GM12875 (cell line): ENCODE data around the gene SH3GLB2.

ENCODE experiments used
- H3K4me3 ChIP-seq: one replicate; pipeline ENCODE4 v1.5.1; 2011; ENCODE audit warnings: low read depth, low read length, control low read depth
- TF ChIP-seq, protein P1 (sequence below): IDR thresholded peaks from 2 replicates; pipeline ENCODE4 v1.5.1; 2011; ENCODE audit warnings: low read depth, mild to moderate bottlenecking, control low read depth, inconsistent platforms, low read length, moderate library complexity, borderline replicate concordance; ENCODE audit not compliant: insufficient read depth

SH3GLB2 gene

DNA sequence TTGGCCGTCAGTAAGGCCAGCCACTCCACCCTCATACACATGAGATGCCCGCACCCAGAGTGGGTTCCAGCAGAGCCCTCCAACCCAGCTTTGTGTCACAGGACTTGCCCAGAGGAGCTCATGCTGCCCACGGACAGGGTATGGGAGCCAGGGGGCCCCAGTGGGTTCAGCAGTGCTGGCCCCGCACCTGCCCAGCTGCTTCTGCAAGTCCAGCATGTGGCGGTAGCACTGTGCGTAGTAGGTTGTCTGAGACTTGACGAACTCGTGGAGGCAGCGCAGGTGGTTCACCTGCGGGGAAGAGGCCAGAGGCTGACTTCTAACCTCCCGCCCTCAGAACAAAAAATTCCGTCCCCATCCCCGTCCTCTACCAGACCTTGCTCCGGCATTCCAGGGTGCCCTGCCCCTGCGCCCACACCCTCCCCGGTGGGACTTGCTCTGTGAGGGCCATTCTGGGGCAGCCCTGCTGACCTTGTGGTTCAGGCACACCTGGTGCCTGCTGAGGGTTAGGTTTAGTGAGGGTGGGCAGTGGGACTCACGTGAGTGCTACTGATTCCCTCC is 18.5 kb downstream of the SH3GLB2 start:
- H3K4me3 ChIP-seq: no peak overlapping the region
- TF ChIP-seq, protein P1, sequence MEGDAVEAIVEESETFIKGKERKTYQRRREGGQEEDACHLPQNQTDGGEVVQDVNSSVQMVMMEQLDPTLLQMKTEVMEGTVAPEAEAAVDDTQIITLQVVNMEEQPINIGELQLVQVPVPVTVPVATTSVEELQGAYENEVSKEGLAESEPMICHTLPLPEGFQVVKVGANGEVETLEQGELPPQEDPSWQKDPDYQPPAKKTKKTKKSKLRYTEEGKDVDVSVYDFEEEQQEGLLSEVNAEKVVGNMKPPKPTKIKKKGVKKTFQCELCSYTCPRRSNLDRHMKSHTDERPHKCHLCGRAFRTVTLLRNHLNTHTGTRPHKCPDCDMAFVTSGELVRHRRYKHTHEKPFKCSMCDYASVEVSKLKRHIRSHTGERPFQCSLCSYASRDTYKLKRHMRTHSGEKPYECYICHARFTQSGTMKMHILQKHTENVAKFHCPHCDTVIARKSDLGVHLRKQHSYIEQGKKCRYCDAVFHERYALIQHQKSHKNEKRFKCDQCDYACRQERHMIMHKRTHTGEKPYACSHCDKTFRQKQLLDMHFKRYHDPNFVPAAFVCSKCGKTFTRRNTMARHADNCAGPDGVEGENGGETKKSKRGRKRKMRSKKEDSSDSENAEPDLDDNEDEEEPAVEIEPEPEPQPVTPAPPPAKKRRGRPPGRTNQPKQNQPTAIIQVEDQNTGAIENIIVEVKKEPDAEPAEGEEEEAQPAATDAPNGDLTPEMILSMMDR: no peak

DNA sequence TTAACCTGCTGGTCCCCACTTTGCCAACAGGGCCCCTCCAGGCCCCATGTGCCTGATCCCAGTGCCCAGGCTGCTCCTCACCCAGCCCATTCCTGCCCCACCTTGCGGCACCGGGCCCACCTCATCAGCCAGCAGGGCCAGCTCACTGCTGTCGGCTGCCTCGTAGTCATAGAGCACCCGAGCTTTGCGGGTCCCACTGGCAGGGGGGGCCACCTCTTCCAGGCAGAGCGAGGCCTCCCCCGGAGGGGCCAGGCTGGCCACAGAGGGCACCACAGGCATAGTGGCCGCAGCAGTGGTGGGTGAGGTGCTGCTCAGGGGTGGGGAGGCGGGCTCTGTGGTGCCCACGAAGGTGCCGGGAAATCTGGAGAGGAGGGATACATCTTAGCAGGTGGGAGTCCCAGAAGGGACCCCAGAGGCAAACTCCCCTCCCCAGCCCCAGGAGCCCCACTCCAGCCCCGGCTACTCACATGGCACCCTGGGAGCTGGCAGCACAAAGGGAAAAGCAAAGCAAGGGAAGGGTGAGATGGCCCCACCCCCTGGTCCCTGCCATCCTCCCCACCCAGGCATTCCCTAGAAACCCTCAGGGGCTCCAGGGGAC is 19.0 kb downstream of the SH3GLB2 start:
- no peak overlapping the region for H3K4me3 ChIP-seq
- TF ChIP-seq, protein P1: no peak

DNA sequence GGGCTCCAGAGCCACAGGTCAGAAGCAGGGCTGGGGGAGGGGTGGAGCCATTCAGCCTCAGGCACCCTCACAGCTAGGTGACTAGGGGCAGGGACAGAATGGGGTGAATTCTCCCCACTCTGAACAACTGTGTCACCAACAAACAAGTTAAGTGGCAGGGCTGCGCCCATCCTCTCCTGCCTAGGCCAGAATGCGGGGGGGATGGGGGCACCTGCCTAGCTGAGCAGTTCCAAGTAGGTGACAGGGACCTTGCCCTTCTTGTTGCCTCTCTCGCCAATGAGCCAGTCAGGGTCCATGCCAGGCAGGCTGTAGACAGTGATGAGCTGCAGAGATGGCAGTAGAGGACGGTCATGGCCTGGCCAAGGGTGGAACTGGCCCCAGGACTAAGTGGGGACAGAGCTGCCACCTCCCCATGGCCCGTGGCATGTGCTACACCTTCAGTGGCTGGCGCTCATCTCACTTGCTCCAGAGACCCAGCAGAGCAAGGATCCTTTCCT is 19.6 kb downstream of the SH3GLB2 start:
- TF ChIP-seq, protein P1: no peak
- no peak overlapping the region for H3K4me3 ChIP-seq

DNA sequence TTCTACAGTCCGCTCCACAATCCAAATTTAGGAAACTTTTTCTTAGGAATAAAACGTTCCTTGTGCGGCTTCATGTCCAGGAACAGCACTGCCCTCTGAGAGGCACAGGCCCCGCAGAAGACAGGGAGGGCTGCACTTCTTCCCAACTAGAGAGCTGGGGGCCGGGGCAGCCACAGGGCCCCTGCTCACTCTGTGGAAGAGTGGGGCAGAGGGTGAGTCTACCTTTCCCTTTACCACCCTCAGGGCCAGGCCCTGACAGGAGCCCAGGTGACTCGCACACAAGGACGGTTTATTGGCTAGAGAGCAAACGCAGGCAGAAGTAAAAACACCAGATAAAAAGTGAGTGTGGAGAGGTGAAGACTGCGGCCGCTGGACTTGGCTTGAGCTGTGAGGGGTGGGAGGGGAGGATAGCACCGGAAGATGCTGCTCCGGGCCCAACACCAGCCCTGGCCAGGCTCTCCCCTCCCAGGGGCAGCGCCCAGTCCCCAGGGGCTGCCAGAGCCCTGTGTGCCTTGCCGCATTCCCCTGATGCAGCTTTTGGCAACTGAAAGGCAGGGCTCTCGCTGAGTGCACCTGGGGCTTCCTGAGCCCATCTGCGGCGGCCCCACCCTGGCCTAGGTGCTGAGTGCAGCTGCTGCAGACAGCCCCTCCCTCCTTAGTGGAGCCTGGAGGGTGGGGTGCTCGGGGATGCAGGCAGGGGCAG is 20.2 kb downstream of the SH3GLB2 start:
- no peak overlapping the region for H3K4me3 ChIP-seq
- TF ChIP-seq, protein P1: no peak

DNA sequence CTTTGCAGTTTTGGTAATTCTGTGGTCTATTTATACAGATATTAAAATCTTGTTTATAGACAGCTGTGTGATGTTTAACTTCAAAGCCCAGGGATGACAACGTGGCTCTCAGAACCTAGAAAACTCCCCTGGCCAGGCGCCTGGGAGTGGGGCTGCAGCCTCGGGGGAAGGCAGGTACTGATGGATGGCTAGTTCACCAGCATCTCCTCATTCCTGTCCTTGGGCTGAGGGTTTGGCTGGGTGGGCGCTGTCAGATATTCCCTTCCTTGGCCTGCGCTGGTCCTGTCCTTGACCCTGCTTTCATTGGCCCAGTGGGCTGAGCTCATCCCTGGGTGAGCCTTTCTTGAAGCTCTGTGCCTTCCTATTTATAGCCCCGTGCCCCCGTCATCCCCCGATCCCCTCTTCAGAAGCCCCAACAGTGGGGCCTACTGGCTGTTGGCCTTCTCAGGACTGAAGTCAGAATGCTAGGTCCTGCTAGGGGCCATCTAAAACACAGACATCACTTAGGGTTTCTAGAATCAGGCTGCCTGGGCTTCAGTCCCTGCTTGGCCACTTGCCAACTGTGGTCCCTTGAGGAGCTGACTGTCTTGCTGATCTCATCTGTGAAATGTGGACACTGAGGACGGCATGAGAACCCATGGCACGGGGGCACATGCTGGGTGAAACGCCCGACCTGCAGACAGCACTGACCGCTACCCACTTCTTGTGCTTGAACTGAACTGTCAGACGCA is 20.9 kb downstream of the SH3GLB2 start:
- H3K4me3 ChIP-seq: no peak overlapping the region
- TF ChIP-seq, protein P1: no peak

DNA sequence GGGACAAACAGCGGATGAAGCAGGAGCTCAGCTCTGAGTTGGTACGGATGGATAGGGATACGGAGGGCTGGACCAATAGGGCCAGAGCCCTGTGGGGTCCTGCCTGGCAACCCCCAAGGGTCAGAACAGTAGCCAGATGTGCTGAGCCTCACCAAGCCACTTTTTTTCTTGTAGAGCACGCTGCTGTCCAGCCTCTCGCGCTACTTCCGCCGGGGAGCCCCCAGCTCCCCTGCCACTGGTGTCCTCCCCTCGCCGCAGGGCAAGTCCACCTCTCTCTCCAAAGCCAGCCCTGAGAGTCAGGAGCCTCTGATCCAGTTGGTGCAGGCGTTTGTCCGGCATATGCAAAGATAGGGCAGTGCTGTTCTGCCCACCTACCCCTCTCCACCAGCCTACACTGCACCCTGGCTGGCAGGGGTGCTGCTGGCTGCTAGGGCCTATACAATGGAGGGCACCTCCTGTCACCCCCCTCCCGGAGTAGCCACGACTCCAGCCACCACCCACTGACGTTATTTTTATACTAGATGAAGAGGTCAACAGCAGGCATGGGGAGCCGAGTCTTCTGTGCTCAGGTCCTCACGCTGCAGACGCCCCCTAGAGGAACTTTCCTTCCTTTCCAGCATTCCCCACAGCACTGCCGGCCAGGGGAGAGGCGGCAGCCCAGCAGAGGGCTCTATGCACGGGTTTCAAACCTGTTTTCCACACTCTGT is 21.6 kb downstream of the SH3GLB2 start:
- TF ChIP-seq, protein P1: peak; percentile 86
- no peak overlapping the region for H3K4me3 ChIP-seq
